IMR-90 (cell line): ENCODE results near the gene ATP4A. TPM values are rescaled to one million over a fixed set of nuclear protein-coding genes. Genes with fewer than 3 reads are reported as not detected.
A peak's percentile ranks its signal among the peaks of the same experiment; 100 is the strongest.

ENCODE experiments used
- ATAC-seq: fragments of 200-7000 bp; cut with Tn5 transposase; 2 replicates; pipeline ENCODE4 v1.9.1; 2020; ENCODE audit warnings: low read depth, mild to moderate bottlenecking, moderate library complexity
- BruUV-seq: library from RNA; stranded (reverse); fragments of 400-500 nt; replicated peaks from 2 replicates; lab custom pipeline; 2021; lab: Mats Ljungman, UMichigan
- CTCF ChIA-PET: fragments of 300-600 bp; formaldehyde crosslinking; extraction: SDS; loops from one replicate; lab custom pipeline; 2021; ENCODE audit warnings: antibody characterized with exemption; lab: Yijun Ruan, JAX
- POLR2A ChIA-PET: fragments of 300-600 bp; sonication (Branson Sonifier 250); formaldehyde crosslinking; loops from one replicate; lab custom pipeline; 2022; ENCODE audit warnings: antibody characterized with exemption; ENCODE audit not compliant: unreplicated experiment; lab: Charles Lee
- DNase-seq: peaks from one replicate; pipeline ENCODE4 v3.0.0; 2013
- H2AFZ ChIP-seq: replicated peaks from 2 replicates; pipeline ENCODE3; 2013; ENCODE audit warnings: low read length, mild to moderate bottlenecking; ENCODE audit not compliant: poor library complexity
- H2AK5ac ChIP-seq: 2 replicates; pipeline ENCODE4 v1.6.1; 2013; ENCODE audit warnings: low read depth, low read length, inconsistent platforms
- H2AK9ac ChIP-seq: replicated peaks from 2 replicates; pipeline ENCODE3; 2013; ENCODE audit warnings: mild to moderate bottlenecking, low read depth, low read length, moderate library complexity; ENCODE audit not compliant: poor library complexity
- H2BK120ac ChIP-seq: 2 replicates; pipeline ENCODE4 v1.6.1; 2013; ENCODE audit warnings: low read depth, low read length, inconsistent platforms
- H2BK15ac ChIP-seq: 3 replicates; pipeline ENCODE4 v1.6.1; 2013; ENCODE audit warnings: low read depth, low read length, inconsistent platforms
- H2BK20ac ChIP-seq: 2 replicates; pipeline ENCODE4 v1.6.1; 2013; ENCODE audit warnings: low read depth, mild to moderate bottlenecking, inconsistent platforms, low read length, moderate library complexity
- H2BK5ac ChIP-seq: 2 replicates; pipeline ENCODE4 v1.6.1; 2013; ENCODE audit warnings: mild to moderate bottlenecking, low read depth, low read length, inconsistent platforms; ENCODE audit not compliant: poor library complexity, severe bottlenecking
- H3K14ac ChIP-seq: replicated peaks from 2 replicates; pipeline ENCODE4 v1.6.1; 2013; ENCODE audit warnings: low read depth, low read length, inconsistent platforms
- H3K18ac ChIP-seq: 2 replicates; pipeline ENCODE4 v1.6.1; 2013; ENCODE audit warnings: low read depth, low read length, control low read depth
- H3K23ac ChIP-seq: 2 replicates; pipeline ENCODE4 v1.6.1; 2013; ENCODE audit warnings: low read depth, low read length, inconsistent platforms
- H3K27ac ChIP-seq: 2 replicates; pipeline ENCODE4 v1.5.1; 2013; ENCODE audit warnings: mild to moderate bottlenecking, control low read depth, low read length; ENCODE audit not compliant: insufficient read depth
- H3K27me3 ChIP-seq: 2 replicates; pipeline ENCODE4 v1.6.1; 2013; ENCODE audit warnings: low read length; ENCODE audit not compliant: control insufficient read depth, insufficient read depth
- H3K36me3 ChIP-seq: 2 replicates; pipeline ENCODE4 v1.6.1; 2013; ENCODE audit warnings: low read length, mixed read lengths; ENCODE audit not compliant: control insufficient read depth, insufficient read depth
- H3K4ac ChIP-seq: 2 replicates; pipeline ENCODE4 v1.6.1; 2013; ENCODE audit warnings: low read depth, low read length, inconsistent platforms
- H3K4me1 ChIP-seq: 2 replicates; pipeline ENCODE4 v1.6.1; 2013; ENCODE audit warnings: low read length, mixed read lengths; ENCODE audit not compliant: control insufficient read depth, insufficient read depth
- H3K4me2 ChIP-seq: 2 replicates; pipeline ENCODE4 v1.6.1; 2013; ENCODE audit warnings: low read depth, mild to moderate bottlenecking, control low read depth, low read length, moderate library complexity
- H3K4me3 ChIP-seq: 2 replicates; pipeline ENCODE4 v1.5.1; 2013; ENCODE audit warnings: low read depth, mild to moderate bottlenecking, control low read depth, low read length, moderate library complexity; ENCODE audit not compliant: insufficient read depth
- H3K56ac ChIP-seq: 2 replicates; pipeline ENCODE4 v1.6.1; 2013; ENCODE audit warnings: low read length, inconsistent platforms; ENCODE audit not compliant: insufficient read depth; ENCODE audit errors: extremely low read depth
- H3K79me1 ChIP-seq, 2 experiments: 2 replicates each; pipeline ENCODE4 v1.6.1; 2013; ENCODE audit warnings: low read length in 2 of 2, inconsistent platforms in 1 of 2, low read depth in 1 of 2
- H3K9ac ChIP-seq: 2 replicates; pipeline ENCODE4 v1.6.1; 2013; ENCODE audit warnings: low read depth, low read length, control low read depth
- H3K9me1 ChIP-seq: 2 replicates; pipeline ENCODE4 v1.6.1; 2013; ENCODE audit warnings: low read length, inconsistent platforms; ENCODE audit not compliant: insufficient read depth
- H3K9me3 ChIP-seq: 2 replicates; pipeline ENCODE4 v1.6.1; 2013; ENCODE audit warnings: low read length; ENCODE audit not compliant: control insufficient read depth, insufficient read depth
- H4K20me1 ChIP-seq: 2 replicates; pipeline ENCODE4 v1.6.1; 2013; ENCODE audit warnings: low read length, inconsistent platforms; ENCODE audit not compliant: insufficient read depth
- H4K5ac ChIP-seq: 2 replicates; pipeline ENCODE4 v1.6.1; 2013; ENCODE audit warnings: mild to moderate bottlenecking, low read depth, low read length, control low read depth
- H4K8ac ChIP-seq, 2 experiments: 2 replicates each; pipeline ENCODE4 v1.6.1; 2013; ENCODE audit warnings: low read depth in 2 of 2, low read length in 2 of 2, control low read depth in 1 of 2, inconsistent platforms in 1 of 2
- H4K91ac ChIP-seq: 2 replicates; pipeline ENCODE4 v1.6.1; 2013; ENCODE audit warnings: low read depth, low read length, inconsistent platforms; ENCODE audit not compliant: insufficient read depth
- CEBPB ChIP-seq: IDR thresholded peaks from 2 replicates; pipeline ENCODE4 v1.6.1; 2012; ENCODE audit warnings: low read depth, low read length, improper control_type of control experiment
- RAD21 ChIP-seq: IDR thresholded peaks from 2 replicates; pipeline ENCODE4 v1.6.1; 2012; ENCODE audit warnings: low read length, improper control_type of control experiment
- WGBS, 2 experiments: methylation state at CpG; one replicate each; pipeline versions ENCODE4 v1.1.5 to v1.1.7; 2013; ENCODE audit warnings: missing lambda C conversion rate in 2 of 2; ENCODE audit not compliant: insufficient read length in 1 of 2; ENCODE audit errors: extremely low coverage in 2 of 2; 5-methylcytosine and 5-hydroxymethylcytosine counted together
- dilution Hi-C: fragments of 300-500 bp; cut with HindIII; formaldehyde crosslinking; loops from one replicate; pipeline ENCODE4 v1.14.3; 2018; ENCODE audit warnings: low sequenced_read_pairs; ENCODE audit not compliant: unreplicated experiment
- in situ Hi-C: fragments of 300-500 bp; cut with MboI; formaldehyde crosslinking; loops from 3 replicates; pipeline ENCODE4 v1.14.3; 2019; ENCODE audit warnings: low sequenced_read_pairs, inconsistent platforms, mixed read lengths
- intact Hi-C: fragments of 100-400 bp; cut with micrococcal nuclease; formaldehyde crosslinking; loops from 2 replicates; pipeline ENCODE4 v1.10.0; 2022
- polyA plus RNA-seq, 3 experiments: library from polyadenylated mRNA; depleted of rRNA; stranded (reverse); fragments of >200 nt; gene quantifications; 2 replicates each; pipeline ENCODE4 v1.2.3, GENCODE V29; 2012; ENCODE audit warnings: low replicate concordance in 1 of 3
- total RNA-seq: library from RNA; depleted of rRNA; stranded (reverse); fragments of >200 nt; gene quantifications from 2 replicates; pipeline ENCODE4 v1.2.3, GENCODE V29; 2012

Gene ATP4A
- total and polyA plus RNA-seq, 2 of the 4 experiments (the other 2 are of a cell fraction), result not detected

GRCh38 chr19:35501684-35502083 is 61.8 kb downstream of the ATP4A start:
- H3K4me1 ChIP-seq, result no peaks in the 10 kb centered on the region
- H2AFZ ChIP-seq, result no peak overlapping the region
- no peak overlapping the region for H3K4me3 ChIP-seq
- H3K9ac ChIP-seq, result no peak overlapping the region
- no peaks in the 10 kb centered on the region for H3K79me1 ChIP-seq
- H3K56ac ChIP-seq, result no peak overlapping the region
- H4K91ac ChIP-seq, result no peak overlapping the region
- BruUV-seq, result no TSS peak
- TF ChIP-seq CEBPB (peak; percentile 17; the same call in 1 of the 2 replicates), RAD21 (no peak)
- no peak overlapping the region for H2AK5ac ChIP-seq
- ChIA-PET CTCF (no interaction called here), POLR2A (no interaction called here)
- H3K9me1 ChIP-seq, result no peaks in the 10 kb centered on the region; the same call in 1 of the 2 replicates
- no peak overlapping the region for H4K8ac ChIP-seq
- DNase-seq (no peak), ATAC-seq (no peak)
- H2BK20ac ChIP-seq, result no peak overlapping the region
- no peak overlapping the region for H3K4me2 ChIP-seq
- dilution Hi-C loops (no loop called here), in situ Hi-C loops (no loop called here), intact Hi-C loops (no loop called here)
- no peak overlapping the region for H3K23ac ChIP-seq
- H3K36me3 ChIP-seq, result no peaks in the 10 kb centered on the region
- H3K14ac ChIP-seq, result no peak overlapping the region
- no peak overlapping the region for H2BK5ac ChIP-seq
- no peak overlapping the region for H2BK120ac ChIP-seq
- no peak overlapping the region for H3K27ac ChIP-seq
- no peak overlapping the region for H4K5ac ChIP-seq
- H3K27me3 ChIP-seq, result peaks cover 43% of the 10 kb centered on the region
- no peak overlapping the region for H3K4ac ChIP-seq
- WGBS, 2 experiments, result 92% methylated on average over 5 of the region's 15 CpGs; no CpG with 5 or more reads in 1 of the 2 experiments
- no peak overlapping the region for H3K18ac ChIP-seq
- no peak overlapping the region for H2AK9ac ChIP-seq
- no peaks in the 10 kb centered on the region for H4K20me1 ChIP-seq
- no peaks in the 10 kb centered on the region for H3K9me3 ChIP-seq
- H2BK15ac ChIP-seq, result no peak overlapping the region
